Tibial nerve (tissue), 4 donors: ENCODE data around the gene AREG. TPM values are rescaled to one million over a fixed set of nuclear protein-coding genes. Genes with fewer than 3 reads are reported as not detected.

Source experiments
- DNase-seq, 2 donors: peaks; one replicate each; pipeline ENCODE4 v3.0.0-alpha.2; 2019; ENCODE audit warnings: low spot score in 2 of 2
- H3K27ac ChIP-seq, 4 donors: fragments of 200-600 bp; sonication (generic) in 3 of 4; one replicate each; pipeline ENCODE4 v1.5.1; 2017 to 2019; ENCODE audit warnings: mild to moderate bottlenecking in 1 of 4
- H3K27me3 ChIP-seq, 2 donors: fragments of 200-600 bp; sonication (generic) in 1 of 2; one replicate each; pipeline versions ENCODE4 v1.5.1 to v1.6.0; 2017 to 2019
- H3K36me3 ChIP-seq, 3 donors: fragments of 200-600 bp; sonication (generic); one replicate each; pipeline ENCODE4 v1.5.1; 2018 to 2019
- H3K4me1 ChIP-seq, 4 donors: fragments of 200-600 bp; sonication (generic) in 3 of 4; one replicate each; pipeline ENCODE4 v1.5.1; 2017 to 2019
- H3K4me3 ChIP-seq, 4 donors: fragments of 200-600 bp; sonication (generic) in 3 of 4; one replicate each; pipeline ENCODE4 v1.5.1; 2017 to 2019; ENCODE audit warnings: mild to moderate bottlenecking in 1 of 4, moderate library complexity in 1 of 4
- H3K9me3 ChIP-seq, 4 donors: fragments of 200-600 bp; sonication (generic) in 3 of 4; one replicate each; pipeline ENCODE4 v1.5.1; 2017 to 2019
- EP300 ChIP-seq, 2 donors: sonication (generic); formaldehyde crosslinking; IDR thresholded peaks; one replicate each; pipeline ENCODE4 v1.6.1; 2017; ENCODE audit warnings: antibody characterized with exemption in 2 of 2, mild to moderate bottlenecking in 1 of 2
- POLR2A ChIP-seq, 2 donors: fragments of 450-650 bp; IDR thresholded peaks; one replicate each; pipeline ENCODE4 v1.6.1; 2017; ENCODE audit warnings: antibody characterized with exemption in 2 of 2, mild to moderate bottlenecking in 2 of 2, moderate library complexity in 2 of 2
- WGBS, 2 donors: methylation state at CpG; one replicate each; pipeline ENCODE4 v1.1.5; 2018; 5-methylcytosine and 5-hydroxymethylcytosine counted together
- total RNA-seq, 4 donors: library from RNA; depleted of rRNA; stranded (reverse); fragments of >200 nt; gene quantifications; one replicate each; pipeline ENCODE4 v1.1.0, GENCODE V29; 2016
- TF ChIP-seq, protein P1 (sequence below), 5 experiments: fragments of 200-600 bp in 3 of 5; fragments of 450-650 bp in 2 of 5; sonication (generic) in 3 of 5; IDR thresholded peaks; one replicate each; pipeline ENCODE4 v1.5.1; 2016 to 2019; ENCODE audit warnings: antibody characterized with exemption in 5 of 5, mild to moderate bottlenecking in 3 of 5, moderate library complexity in 2 of 5

AREG gene
- total RNA-seq, 4 donors from 2014 or later, result 4.0 to 12.9 (median 7.2) TPM

DNA sequence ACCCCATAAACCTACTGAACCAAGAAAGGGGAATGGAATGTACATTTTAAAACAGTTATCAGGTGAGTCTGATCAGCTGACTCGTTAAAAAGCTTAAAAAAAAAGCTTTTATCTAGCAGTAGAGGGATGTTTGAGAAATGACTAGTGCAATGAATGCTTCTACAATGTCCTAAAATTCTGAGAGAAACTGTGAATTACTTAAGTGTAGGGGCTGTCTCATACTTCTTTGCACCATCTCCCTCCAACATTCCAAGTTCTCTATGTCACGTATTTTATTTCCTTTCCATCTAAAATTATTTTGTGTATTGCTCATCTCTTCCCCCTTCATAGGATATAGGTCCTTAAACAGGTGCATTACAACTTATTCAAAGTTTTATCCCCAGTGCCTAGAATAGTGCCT lies 11.9 kb upstream of the AREG start:
- no peak for DNase-seq
- TF ChIP-seq POLR2A (IDR thresholded peaks at IDR 0.05) (no peak), EP300 (IDR thresholded peaks at IDR 0.05) (no peak)
- TF ChIP-seq, protein P1, sequence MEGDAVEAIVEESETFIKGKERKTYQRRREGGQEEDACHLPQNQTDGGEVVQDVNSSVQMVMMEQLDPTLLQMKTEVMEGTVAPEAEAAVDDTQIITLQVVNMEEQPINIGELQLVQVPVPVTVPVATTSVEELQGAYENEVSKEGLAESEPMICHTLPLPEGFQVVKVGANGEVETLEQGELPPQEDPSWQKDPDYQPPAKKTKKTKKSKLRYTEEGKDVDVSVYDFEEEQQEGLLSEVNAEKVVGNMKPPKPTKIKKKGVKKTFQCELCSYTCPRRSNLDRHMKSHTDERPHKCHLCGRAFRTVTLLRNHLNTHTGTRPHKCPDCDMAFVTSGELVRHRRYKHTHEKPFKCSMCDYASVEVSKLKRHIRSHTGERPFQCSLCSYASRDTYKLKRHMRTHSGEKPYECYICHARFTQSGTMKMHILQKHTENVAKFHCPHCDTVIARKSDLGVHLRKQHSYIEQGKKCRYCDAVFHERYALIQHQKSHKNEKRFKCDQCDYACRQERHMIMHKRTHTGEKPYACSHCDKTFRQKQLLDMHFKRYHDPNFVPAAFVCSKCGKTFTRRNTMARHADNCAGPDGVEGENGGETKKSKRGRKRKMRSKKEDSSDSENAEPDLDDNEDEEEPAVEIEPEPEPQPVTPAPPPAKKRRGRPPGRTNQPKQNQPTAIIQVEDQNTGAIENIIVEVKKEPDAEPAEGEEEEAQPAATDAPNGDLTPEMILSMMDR (IDR thresholded peaks at IDR 0.05), result no peak
- Histone ChIP-seq H3K36me3 (no peaks in the 10 kb centered on the region), H3K27me3 (no peaks in the 10 kb centered on the region), H3K9me3 (no peaks in the 10 kb centered on the region), H3K4me1 (no peaks in the 10 kb centered on the region), H3K27ac (no peak overlapping the region), H3K4me3 (no peak overlapping the region)
- 72 to 92% methylated on average over 2 of the region's 2 CpGs for WGBS, 2 donors

DNA sequence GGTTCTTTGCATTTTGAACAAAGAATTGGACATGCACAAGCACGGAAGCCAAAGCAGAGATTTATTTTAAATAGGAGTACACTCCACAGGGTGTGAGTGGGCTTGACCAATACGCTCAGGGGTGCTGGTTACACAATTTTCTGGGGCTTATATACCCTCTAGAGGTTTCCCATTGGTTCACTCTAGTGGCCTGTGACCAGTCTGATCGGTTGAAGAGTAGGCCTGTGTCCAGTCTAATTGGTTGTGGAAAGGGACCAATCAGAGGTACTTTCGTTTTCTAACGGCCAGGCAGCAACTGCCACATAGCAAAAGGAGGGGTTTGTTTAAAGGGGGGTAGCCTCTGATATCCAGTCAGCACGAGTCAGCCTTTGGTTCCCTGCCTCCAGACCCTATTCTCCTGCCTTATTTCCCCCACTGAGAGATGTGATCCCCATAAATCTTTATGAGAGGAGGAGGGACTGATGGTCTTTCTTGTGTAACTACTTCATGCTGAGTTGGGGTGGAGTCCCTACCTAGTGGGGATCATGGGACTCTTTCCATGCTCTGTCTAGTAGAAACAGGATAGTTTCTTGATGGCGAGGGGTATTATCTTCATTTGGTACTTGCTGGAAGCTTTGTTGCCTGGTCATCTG lies 11.3 kb upstream of the AREG start:
- H3K4me1 ChIP-seq, result no peaks in the 10 kb centered on the region

DNA sequence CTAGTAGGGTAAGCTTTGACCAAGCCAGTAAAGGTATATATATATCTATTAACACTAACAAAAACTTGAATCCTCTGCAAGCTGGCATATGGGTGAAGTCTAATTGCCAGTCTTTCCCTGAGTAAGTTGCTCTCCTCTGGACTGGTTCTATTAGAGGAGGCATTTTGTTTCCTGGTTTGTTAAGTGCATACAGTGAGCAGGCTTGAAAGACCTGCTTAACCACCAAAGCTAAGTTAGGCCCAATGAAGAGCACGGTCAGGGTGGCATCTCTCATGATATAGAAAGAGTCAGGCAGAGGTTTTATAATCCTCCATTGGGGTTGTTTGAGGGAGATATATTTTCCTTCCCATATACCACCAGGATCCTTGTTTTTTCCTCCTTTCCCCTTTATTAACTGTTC lies 9.6 kb upstream of the AREG start:
- no peak overlapping the region for H3K27ac ChIP-seq
- TF ChIP-seq, protein P1 (IDR thresholded peaks at IDR 0.05), result no peak
- TF ChIP-seq POLR2A (IDR thresholded peaks at IDR 0.05), result no peak
- no peak for TF ChIP-seq EP300 (IDR thresholded peaks at IDR 0.05)
- no peak overlapping the region for H3K4me3 ChIP-seq
- 92 to 94% methylated on average over 1 of the region's 1 CpG for WGBS, 2 donors
- no peaks in the 10 kb centered on the region for H3K27me3 ChIP-seq
- no peaks in the 10 kb centered on the region for H3K36me3 ChIP-seq
- H3K4me1 ChIP-seq, result no peaks in the 10 kb centered on the region
- no peaks in the 10 kb centered on the region for H3K9me3 ChIP-seq
- no peak for DNase-seq

More for the DNA sequence above, 11.3 kb upstream of the AREG start:
- Histone ChIP-seq H3K27ac (no peak overlapping the region), H3K9me3 (no peaks in the 10 kb centered on the region), H3K36me3 (no peaks in the 10 kb centered on the region), H3K4me3 (no peak overlapping the region), H3K27me3 (no peaks in the 10 kb centered on the region)
- no peak for DNase-seq
- WGBS, 2 donors, result 69 to 72% methylated on average over 7 of the region's 7 CpGs
- TF ChIP-seq, protein P1 (IDR thresholded peaks at IDR 0.05), result no peak
- TF ChIP-seq POLR2A (IDR thresholded peaks at IDR 0.05) (no peak), EP300 (IDR thresholded peaks at IDR 0.05) (no peak)

DNA sequence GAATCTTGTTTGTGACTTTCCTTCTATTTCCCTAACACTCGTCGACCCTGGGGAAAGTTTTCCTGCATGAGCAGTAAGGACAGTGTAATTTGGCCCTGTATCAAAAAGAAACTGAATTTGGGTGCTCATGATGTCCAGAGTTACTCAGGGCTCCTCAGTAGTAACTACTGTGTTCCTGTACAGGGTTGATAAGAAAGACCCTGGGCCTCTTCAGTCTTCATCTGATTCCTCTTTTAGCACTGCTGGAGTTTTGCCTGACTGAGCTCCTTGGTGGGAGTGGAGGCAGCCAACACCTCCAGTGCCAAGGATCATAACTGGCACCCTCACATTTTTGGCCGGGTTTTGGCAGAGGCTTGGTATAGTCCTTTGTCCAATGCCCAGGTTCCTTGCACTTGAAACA lies 7.1 kb upstream of the AREG start:
- Histone ChIP-seq H3K36me3 (no peaks in the 10 kb centered on the region), H3K4me1 (no peaks in the 10 kb centered on the region), H3K9me3 (no peaks in the 10 kb centered on the region), H3K27me3 (no peaks in the 10 kb centered on the region), H3K4me3 (no peak overlapping the region), H3K27ac (no peak overlapping the region)
- TF ChIP-seq POLR2A (IDR thresholded peaks at IDR 0.05) (no peak), EP300 (IDR thresholded peaks at IDR 0.05) (no peak)
- TF ChIP-seq, protein P1 (IDR thresholded peaks at IDR 0.05), result no peak
- DNase-seq, result no peak
- WGBS, 2 donors, result 93% methylated on average over 3 of the region's 3 CpGs

DNA sequence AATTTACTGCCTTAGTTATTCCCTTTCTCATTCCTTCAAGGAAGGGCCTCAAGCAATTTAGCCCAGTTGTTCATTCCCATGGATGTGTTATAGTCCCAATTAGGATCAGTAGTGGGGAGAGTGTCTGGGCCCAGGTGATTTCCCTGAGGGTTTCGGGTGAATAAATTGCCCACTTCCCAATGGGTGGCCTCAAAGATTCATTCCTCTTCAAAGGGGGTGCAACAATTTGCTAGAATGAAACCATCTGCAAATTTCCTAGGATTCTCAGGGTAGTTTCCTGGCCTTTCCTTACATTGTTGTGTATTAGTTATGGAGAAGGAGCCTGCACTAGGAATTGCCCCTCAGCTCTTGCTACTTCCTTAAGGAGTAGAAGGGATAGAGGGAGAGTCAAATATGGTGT lies 6.3 kb upstream of the AREG start:
- TF ChIP-seq EP300 (IDR thresholded peaks at IDR 0.05) (no peak), POLR2A (IDR thresholded peaks at IDR 0.05) (no peak)
- TF ChIP-seq, protein P1 (IDR thresholded peaks at IDR 0.05), result no peak
- 94 to 100% methylated on average over 1 of the region's 1 CpG for WGBS, 2 donors
- H3K36me3 ChIP-seq, result no peaks in the 10 kb centered on the region
- H3K27me3 ChIP-seq, result no peaks in the 10 kb centered on the region
- no peaks in the 10 kb centered on the region for H3K4me1 ChIP-seq
- H3K9me3 ChIP-seq, result no peaks in the 10 kb centered on the region
- no peak overlapping the region for H3K27ac ChIP-seq
- H3K4me3 ChIP-seq, result no peak overlapping the region
- no peak for DNase-seq
